Astrocyte (in vitro differentiated cells and primary cell): ENCODE results near the gene TM7SF3.

Experiments used
- EZH2 ChIP-seq: IDR thresholded peaks from 2 replicates; pipeline ENCODE4 v1.6.1; 2012; ENCODE audit warnings: mild to moderate bottlenecking, low read length, inconsistent platforms; ENCODE audit not compliant: insufficient read depth
- TF ChIP-seq, protein P1 (sequence below): IDR thresholded peaks from 2 replicates; pipeline ENCODE4 v1.5.1; 2011; ENCODE audit warnings: low read depth, mild to moderate bottlenecking, inconsistent platforms, low read length, moderate library complexity; ENCODE audit not compliant: insufficient read depth

GRCh38 chr12:26989873-26990272 is 24.3 kb downstream of the TM7SF3 start:
- TF ChIP-seq, protein P1, sequence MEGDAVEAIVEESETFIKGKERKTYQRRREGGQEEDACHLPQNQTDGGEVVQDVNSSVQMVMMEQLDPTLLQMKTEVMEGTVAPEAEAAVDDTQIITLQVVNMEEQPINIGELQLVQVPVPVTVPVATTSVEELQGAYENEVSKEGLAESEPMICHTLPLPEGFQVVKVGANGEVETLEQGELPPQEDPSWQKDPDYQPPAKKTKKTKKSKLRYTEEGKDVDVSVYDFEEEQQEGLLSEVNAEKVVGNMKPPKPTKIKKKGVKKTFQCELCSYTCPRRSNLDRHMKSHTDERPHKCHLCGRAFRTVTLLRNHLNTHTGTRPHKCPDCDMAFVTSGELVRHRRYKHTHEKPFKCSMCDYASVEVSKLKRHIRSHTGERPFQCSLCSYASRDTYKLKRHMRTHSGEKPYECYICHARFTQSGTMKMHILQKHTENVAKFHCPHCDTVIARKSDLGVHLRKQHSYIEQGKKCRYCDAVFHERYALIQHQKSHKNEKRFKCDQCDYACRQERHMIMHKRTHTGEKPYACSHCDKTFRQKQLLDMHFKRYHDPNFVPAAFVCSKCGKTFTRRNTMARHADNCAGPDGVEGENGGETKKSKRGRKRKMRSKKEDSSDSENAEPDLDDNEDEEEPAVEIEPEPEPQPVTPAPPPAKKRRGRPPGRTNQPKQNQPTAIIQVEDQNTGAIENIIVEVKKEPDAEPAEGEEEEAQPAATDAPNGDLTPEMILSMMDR, result no peak
- no peak for TF ChIP-seq EZH2
